ENCODE measurements around the gene DCLRE1B. TPM values are rescaled to one million over a fixed set of nuclear protein-coding genes. Genes with fewer than 3 reads are reported as not detected.

DCLRE1B gene
- total and polyA plus RNA-seq, 4 donors = 0.82 to 6.6 (median 1.2) TPM

GRCh38 chr1:113950908-113951307 is 45.8 kb downstream of the DCLRE1B start:
- Histone ChIP-seq H3K9ac (ENCODE audit: low read depth in 1 of 2, low read length in 2 of 2) (no peak overlapping the region), H3K4me3 (ENCODE audit: low read depth in 1 of 3, low read length in 3 of 3) (no peak overlapping the region), H3K9me3 (ENCODE audit: control insufficient read depth in 4 of 4, low read length in 3 of 4) (no peaks in the 10 kb centered on the region), H3K27me3 (ENCODE audit: control insufficient read depth in 4 of 4, insufficient read depth in 4 of 4, low read length in 3 of 4) (no peaks in the 10 kb centered on the region), H3K4me1 (ENCODE audit: control insufficient read depth in 4 of 4, insufficient read depth in 4 of 4, low read length in 3 of 4) (peaks cover 2 to 26% (median 19%) of the 10 kb centered on the region in 4 donors), H3K27ac (ENCODE audit: low read depth in 1 of 2, low read length in 2 of 2) (no peak overlapping the region), H3K36me3 (ENCODE audit: control insufficient read depth in 4 of 4, insufficient read depth in 3 of 4, low read depth in 1 of 4, low read length in 3 of 4) (peaks cover 2 to 6% (median 4%) of the 10 kb centered on the region in 4 donors)
- no peak for DNase-seq (ENCODE audit: low spot score)
- TF ChIP-seq ATF3 (IDR thresholded peaks at IDR 0.05) (no peak), EGR1 (IDR thresholded peaks at IDR 0.05; ENCODE audit: low read depth in 2 of 2) (no peak), REST (IDR thresholded peaks at IDR 0.05) (no peak)
- WGBS = 99% methylated on average over 1 of the region's 1 CpG

- TF ChIP-seq MAX (IDR thresholded peaks at IDR 0.05) (no peak), TAF1 (conservative IDR thresholded peaks at IDR 0.05) (no peak), FOXA1 (IDR thresholded peaks at IDR 0.05) (no peak)
- Histone ChIP-seq H3K9me3 (ENCODE audit: control insufficient read depth in 4 of 4, low read length in 3 of 4) (no peaks in the 10 kb centered on the region), H3K4me3 (ENCODE audit: low read depth in 1 of 3, low read length in 3 of 3) (no peak overlapping the region), H3K4me1 (ENCODE audit: control insufficient read depth in 4 of 4, insufficient read depth in 4 of 4, low read length in 3 of 4) (peaks cover 2 to 19% (median 15%) of the 10 kb centered on the region in 4 donors), H3K36me3 (ENCODE audit: control insufficient read depth in 4 of 4, insufficient read depth in 3 of 4, low read depth in 1 of 4, low read length in 3 of 4) (peaks cover 2 to 11% (median 6%) of the 10 kb centered on the region in 4 donors), H3K27me3 (ENCODE audit: control insufficient read depth in 4 of 4, insufficient read depth in 4 of 4, low read length in 3 of 4) (no peaks in the 10 kb centered on the region), H3K9ac (ENCODE audit: low read depth in 1 of 2, low read length in 2 of 2) (no peak overlapping the region), H3K27ac (ENCODE audit: low read depth in 1 of 2, low read length in 2 of 2) (no peak overlapping the region)
- DNase-seq (ENCODE audit: low spot score) = no peak
- WGBS = 97% methylated on average over 2 of the region's 2 CpGs
These were observed 46.6 kb downstream of the DCLRE1B start for GRCh38 chr1:113951719-113952118.

GRCh38 chr1:113957984-113958383 is 52.9 kb downstream of the DCLRE1B start:
- DNase-seq (ENCODE audit: low spot score) = no peak
- 92% methylated on average over 1 of the region's 1 CpG for whole genome bisulfite sequencing
- Histone ChIP-seq H3K27me3 (ENCODE audit: control insufficient read depth in 4 of 4, insufficient read depth in 4 of 4, low read length in 3 of 4) (no peaks in the 10 kb centered on the region), H3K4me3 (ENCODE audit: low read depth in 1 of 3, low read length in 3 of 3) (no peak overlapping the region), H3K4me1 (ENCODE audit: control insufficient read depth in 4 of 4, insufficient read depth in 4 of 4, low read length in 3 of 4) (no peaks in the 10 kb centered on the region), H3K36me3 (ENCODE audit: control insufficient read depth in 4 of 4, insufficient read depth in 3 of 4, low read depth in 1 of 4, low read length in 3 of 4) (peaks cover 8 to 37% (median 30%) of the 10 kb centered on the region in 4 donors), H3K9me3 (ENCODE audit: control insufficient read depth in 4 of 4, low read length in 3 of 4) (no peaks in the 10 kb centered on the region), H3K27ac (ENCODE audit: low read depth in 1 of 2, low read length in 2 of 2) (no peak overlapping the region), H3K9ac (ENCODE audit: low read depth in 1 of 2, low read length in 2 of 2) (no peak overlapping the region)
- no peak for TF ChIP-seq REST (IDR thresholded peaks at IDR 0.05)
- no peak for TF ChIP-seq FOXA1 (IDR thresholded peaks at IDR 0.05)
- no peak for TF ChIP-seq TAF1 (conservative IDR thresholded peaks at IDR 0.05)
- no peak for TF ChIP-seq EGR1 (IDR thresholded peaks at IDR 0.05; ENCODE audit: low read depth in 2 of 2)
- TF ChIP-seq MAX (IDR thresholded peaks at IDR 0.05) = no peak
- no peak for TF ChIP-seq HNF4A (conservative IDR thresholded peaks at IDR 0.05)
- TF ChIP-seq HNF4G (IDR thresholded peaks at IDR 0.05) = no peak
- TF ChIP-seq YY1 (IDR thresholded peaks at IDR 0.05) = no peak
- no peak for TF ChIP-seq GABPA (IDR thresholded peaks at IDR 0.05 in 1 of 2, conservative IDR thresholded peaks at IDR 0.05 in 1 of 2)
- no peak for TF ChIP-seq ZBTB33 (IDR thresholded peaks at IDR 0.05)
- TF ChIP-seq RAD21 (IDR thresholded peaks at IDR 0.05) = no peak
- no peak for TF ChIP-seq SP1 (IDR thresholded peaks at IDR 0.05)
- TF ChIP-seq ATF3 (IDR thresholded peaks at IDR 0.05) = no peak
- TF ChIP-seq NR2F2 (IDR thresholded peaks at IDR 0.05) = no peak
- no peak for TF ChIP-seq FOXA2 (IDR thresholded peaks at IDR 0.05)
- TF ChIP-seq JUND (IDR thresholded peaks at IDR 0.05) = no peak

All from liver (tissue), 9 donors.